ENCODE data around the gene ENPP5.
"Not testable (repeated sequence)": the region's sequence is repeated elsewhere in the genome, so short reads cannot be mapped to it uniquely, and the experiment has no call there.

ENPP5 gene

GRCh38 chr6:46174904-46175303 is 4.1 kb upstream of the ENPP5 start:
- 100% methylated on average over 1 to 2 of the region's 3 CpGs for WGBS, 2 experiments (ENCODE audit: insufficient coverage in 2 of 2)
- Histone ChIP-seq H3K27ac (ENCODE audit: low read depth, low read length, severe bottlenecking) (no peak overlapping the region), H3K9me3 (ENCODE audit: control insufficient read depth, low read length) (no peaks in the 10 kb centered on the region), H3K4me1 (ENCODE audit: control insufficient read depth, insufficient read depth, low read length, poor library complexity, severe bottlenecking) (no peaks in the 10 kb centered on the region), H3K36me3 (ENCODE audit: control insufficient read depth, insufficient read depth, low read length) (no peaks in the 10 kb centered on the region), H3K4me3 (ENCODE audit: extremely low read depth, insufficient read depth, low read length, poor library complexity, severe bottlenecking) (no peak overlapping the region)

GRCh38 chr6:46172176-46172575 is 1.4 kb upstream of the ENPP5 start:
- no peaks in the 10 kb centered on the region for H3K9me3 ChIP-seq (ENCODE audit: control insufficient read depth, low read length)
- WGBS, 2 experiments (ENCODE audit: insufficient coverage in 2 of 2): no CpG with 5 or more reads among the region's 4 CpGs
- H3K4me1 ChIP-seq (ENCODE audit: control insufficient read depth, insufficient read depth, low read length, poor library complexity, severe bottlenecking): no peaks in the 10 kb centered on the region

GRCh38 chr6:46160102-46160501 is 10.7 kb downstream of the ENPP5 start:
- WGBS, 2 experiments (ENCODE audit: insufficient coverage in 2 of 2): 95 to 97% methylated on average over 4 of the region's 5 CpGs
- Histone ChIP-seq H3K9me3 (ENCODE audit: control insufficient read depth, low read length) (no peaks in the 10 kb centered on the region), H3K27ac (ENCODE audit: low read depth, low read length, severe bottlenecking) (no peak overlapping the region), H3K4me3 (ENCODE audit: extremely low read depth, insufficient read depth, low read length, poor library complexity, severe bottlenecking) (no peak overlapping the region), H3K4me1 (ENCODE audit: control insufficient read depth, insufficient read depth, low read length, poor library complexity, severe bottlenecking) (no peaks in the 10 kb centered on the region), H3K36me3 (ENCODE audit: control insufficient read depth, insufficient read depth, low read length) (no peaks in the 10 kb centered on the region)

More at GRCh38 chr6:46172176-46172575, 1.4 kb upstream of the ENPP5 start:
- Histone ChIP-seq H3K27ac (ENCODE audit: low read depth, low read length, severe bottlenecking) (no peak overlapping the region), H3K36me3 (ENCODE audit: control insufficient read depth, insufficient read depth, low read length) (no peaks in the 10 kb centered on the region), H3K4me3 (ENCODE audit: extremely low read depth, insufficient read depth, low read length, poor library complexity, severe bottlenecking) (no peak overlapping the region)

- H3K36me3 ChIP-seq (ENCODE audit: control insufficient read depth, insufficient read depth, low read length): no peaks in the 10 kb centered on the region
- no peaks in the 10 kb centered on the region for H3K9me3 ChIP-seq (ENCODE audit: control insufficient read depth, low read length)
- no peak overlapping the region for H3K4me3 ChIP-seq (ENCODE audit: extremely low read depth, insufficient read depth, low read length, poor library complexity, severe bottlenecking)
- no peaks in the 10 kb centered on the region for H3K4me1 ChIP-seq (ENCODE audit: control insufficient read depth, insufficient read depth, low read length, poor library complexity, severe bottlenecking)
- H3K27ac ChIP-seq (ENCODE audit: low read depth, low read length, severe bottlenecking): no peak overlapping the region
Measured at GRCh38 chr6:46159229-46159628, 11.6 kb downstream of the ENPP5 start.

GRCh38 chr6:46156701-46157100 is 14.1 kb downstream of the ENPP5 start:
- no peaks in the 10 kb centered on the region for H3K36me3 ChIP-seq (ENCODE audit: control insufficient read depth, insufficient read depth, low read length)
- no peak overlapping the region for H3K4me3 ChIP-seq (ENCODE audit: extremely low read depth, insufficient read depth, low read length, poor library complexity, severe bottlenecking)
- no peaks in the 10 kb centered on the region for H3K9me3 ChIP-seq (ENCODE audit: control insufficient read depth, low read length)
- H3K27ac ChIP-seq (ENCODE audit: low read depth, low read length, severe bottlenecking): no peak overlapping the region
- no peaks in the 10 kb centered on the region for H3K4me1 ChIP-seq (ENCODE audit: control insufficient read depth, insufficient read depth, low read length, poor library complexity, severe bottlenecking)

- H3K4me1 ChIP-seq (ENCODE audit: control insufficient read depth, insufficient read depth, low read length, poor library complexity, severe bottlenecking); H3K27ac ChIP-seq (ENCODE audit: low read depth, low read length, severe bottlenecking); H3K36me3 ChIP-seq (ENCODE audit: control insufficient read depth, insufficient read depth, low read length); H3K9me3 ChIP-seq (ENCODE audit: control insufficient read depth, low read length); H3K4me3 ChIP-seq (ENCODE audit: extremely low read depth, insufficient read depth, low read length, poor library complexity, severe bottlenecking): not testable (repeated sequence)
- WGBS, 2 experiments (ENCODE audit: insufficient coverage in 2 of 2): 100% methylated on average over 1 of the region's 3 CpGs; no CpG with 5 or more reads in 1 of the 2 experiments
Measured at GRCh38 chr6:46149066-46149465, 21.7 kb downstream of the ENPP5 start.

- H3K9me3 ChIP-seq (ENCODE audit: control insufficient read depth, low read length): no peaks in the 10 kb centered on the region
- WGBS, 2 experiments (ENCODE audit: insufficient coverage in 2 of 2): 100% methylated on average over 1 of the region's 1 CpG
- no peak overlapping the region for H3K4me3 ChIP-seq (ENCODE audit: extremely low read depth, insufficient read depth, low read length, poor library complexity, severe bottlenecking)
- no peaks in the 10 kb centered on the region for H3K4me1 ChIP-seq (ENCODE audit: control insufficient read depth, insufficient read depth, low read length, poor library complexity, severe bottlenecking)
- no peaks in the 10 kb centered on the region for H3K36me3 ChIP-seq (ENCODE audit: control insufficient read depth, insufficient read depth, low read length)
- H3K27ac ChIP-seq (ENCODE audit: low read depth, low read length, severe bottlenecking): no peak overlapping the region
Measured at GRCh38 chr6:46144270-46144669, 26.5 kb downstream of the ENPP5 start.

GRCh38 chr6:46138281-46138680 is 32.5 kb downstream of the ENPP5 start:
- Histone ChIP-seq H3K36me3 (ENCODE audit: control insufficient read depth, insufficient read depth, low read length) (no peaks in the 10 kb centered on the region), H3K4me1 (ENCODE audit: control insufficient read depth, insufficient read depth, low read length, poor library complexity, severe bottlenecking) (no peaks in the 10 kb centered on the region), H3K4me3 (ENCODE audit: extremely low read depth, insufficient read depth, low read length, poor library complexity, severe bottlenecking) (no peak overlapping the region), H3K27ac (ENCODE audit: low read depth, low read length, severe bottlenecking) (no peak overlapping the region), H3K9me3 (ENCODE audit: control insufficient read depth, low read length) (no peaks in the 10 kb centered on the region)
- 60 to 89% methylated on average over 1 of the region's 1 CpG for WGBS, 2 experiments (ENCODE audit: insufficient coverage in 2 of 2)

GRCh38 chr6:46137387-46137786 is 33.4 kb downstream of the ENPP5 start:
- no peak overlapping the region for H3K27ac ChIP-seq (ENCODE audit: low read depth, low read length, severe bottlenecking)
- WGBS, 2 experiments (ENCODE audit: insufficient coverage in 2 of 2): 92 to 100% methylated on average over 1 of the region's 2 CpGs
- H3K4me1 ChIP-seq (ENCODE audit: control insufficient read depth, insufficient read depth, low read length, poor library complexity, severe bottlenecking): no peaks in the 10 kb centered on the region
- no peaks in the 10 kb centered on the region for H3K9me3 ChIP-seq (ENCODE audit: control insufficient read depth, low read length)
- H3K4me3 ChIP-seq (ENCODE audit: extremely low read depth, insufficient read depth, low read length, poor library complexity, severe bottlenecking): no peak overlapping the region
- no peaks in the 10 kb centered on the region for H3K36me3 ChIP-seq (ENCODE audit: control insufficient read depth, insufficient read depth, low read length)

GRCh38 chr6:46136831-46137230 is 33.9 kb downstream of the ENPP5 start:
- no peaks in the 10 kb centered on the region for H3K4me1 ChIP-seq (ENCODE audit: control insufficient read depth, insufficient read depth, low read length, poor library complexity, severe bottlenecking)
- 94% methylated on average over 2 of the region's 2 CpGs for WGBS, 2 experiments (ENCODE audit: insufficient coverage in 2 of 2)
- no peaks in the 10 kb centered on the region for H3K9me3 ChIP-seq (ENCODE audit: control insufficient read depth, low read length)
- H3K27ac ChIP-seq (ENCODE audit: low read depth, low read length, severe bottlenecking): no peak overlapping the region
- H3K36me3 ChIP-seq (ENCODE audit: control insufficient read depth, insufficient read depth, low read length): no peaks in the 10 kb centered on the region
- H3K4me3 ChIP-seq (ENCODE audit: extremely low read depth, insufficient read depth, low read length, poor library complexity, severe bottlenecking): no peak overlapping the region

- Histone ChIP-seq H3K36me3 (ENCODE audit: control insufficient read depth, insufficient read depth, low read length) (no peaks in the 10 kb centered on the region), H3K4me3 (ENCODE audit: extremely low read depth, insufficient read depth, low read length, poor library complexity, severe bottlenecking) (no peak overlapping the region), H3K27ac (ENCODE audit: low read depth, low read length, severe bottlenecking) (no peak overlapping the region), H3K9me3 (ENCODE audit: control insufficient read depth, low read length) (no peaks in the 10 kb centered on the region), H3K4me1 (ENCODE audit: control insufficient read depth, insufficient read depth, low read length, poor library complexity, severe bottlenecking) (no peaks in the 10 kb centered on the region)
- WGBS, 2 experiments (ENCODE audit: insufficient coverage in 2 of 2): no CpG with 5 or more reads among the region's 1 CpG
Measured at GRCh38 chr6:46135176-46135575, 35.6 kb downstream of the ENPP5 start.

- no peaks in the 10 kb centered on the region for H3K9me3 ChIP-seq (ENCODE audit: control insufficient read depth, low read length)
- WGBS, 2 experiments (ENCODE audit: insufficient coverage in 2 of 2): 71 to 100% methylated on average over 1 of the region's 2 CpGs
Measured at GRCh38 chr6:46134216-46134615, 36.6 kb downstream of the ENPP5 start.

More at GRCh38 chr6:46134216-46134615, 36.6 kb downstream of the ENPP5 start:
- Histone ChIP-seq H3K4me1 (ENCODE audit: control insufficient read depth, insufficient read depth, low read length, poor library complexity, severe bottlenecking) (peaks cover 3% of the 10 kb centered on the region), H3K27ac (ENCODE audit: low read depth, low read length, severe bottlenecking) (no peak overlapping the region), H3K4me3 (ENCODE audit: extremely low read depth, insufficient read depth, low read length, poor library complexity, severe bottlenecking) (no peak overlapping the region), H3K36me3 (ENCODE audit: control insufficient read depth, insufficient read depth, low read length) (no peaks in the 10 kb centered on the region)
